Lower leg skin (tissue), 4 donors: ENCODE results near the gene GPR137. TPM values are rescaled to one million over a fixed set of nuclear protein-coding genes. Genes with fewer than 3 reads are reported as not detected.
"Not testable (repeated sequence)": the region's sequence is repeated elsewhere in the genome, so short reads cannot be mapped to it uniquely, and the experiment has no call there.

Source experiments
- DNase-seq, 2 donors: peaks; one replicate each; pipeline ENCODE4 v3.0.0-alpha.2; 2019; ENCODE audit warnings: low spot score in 2 of 2
- H3K4me3 ChIP-seq: fragments of 200-600 bp; sonication (generic); 2 replicates; pipeline ENCODE4 v1.5.1; 2017; ENCODE audit warnings: mild to moderate bottlenecking, low read depth; ENCODE audit not compliant: poor library complexity, severe bottlenecking
- CTCF ChIP-seq, 3 donors: fragments of 450-650 bp; IDR thresholded peaks; one replicate each; pipeline ENCODE4 v1.5.1; 2016; ENCODE audit warnings: antibody characterized with exemption in 3 of 3, mild to moderate bottlenecking in 3 of 3, moderate library complexity in 2 of 3
- POLR2A ChIP-seq, 2 donors: fragments of 450-650 bp; IDR thresholded peaks; one replicate each; pipeline ENCODE4 v1.6.1; 2016 to 2017; ENCODE audit warnings: antibody characterized with exemption in 2 of 2, mild to moderate bottlenecking in 1 of 2, moderate library complexity in 1 of 2
- WGBS, 2 donors: methylation state at CpG; one replicate each; pipeline ENCODE4 v1.1.5; 2018; 5-methylcytosine and 5-hydroxymethylcytosine counted together
- intact Hi-C: fragments of 100-400 bp; cut with DNase I; formaldehyde crosslinking; loops from one replicate; pipeline ENCODE4 v1.15.0; 2023; ENCODE audit warnings: low total_unique reads
- total RNA-seq, 4 donors: library from RNA; depleted of rRNA; stranded (reverse); fragments of >200 nt; gene quantifications; one replicate each; pipeline ENCODE4 v1.1.0, GENCODE V29; 2016

The GPR137 gene
- total RNA-seq, 4 donors from 2014 or later = 12.2 to 31.6 (median 30.4) TPM

DNA sequence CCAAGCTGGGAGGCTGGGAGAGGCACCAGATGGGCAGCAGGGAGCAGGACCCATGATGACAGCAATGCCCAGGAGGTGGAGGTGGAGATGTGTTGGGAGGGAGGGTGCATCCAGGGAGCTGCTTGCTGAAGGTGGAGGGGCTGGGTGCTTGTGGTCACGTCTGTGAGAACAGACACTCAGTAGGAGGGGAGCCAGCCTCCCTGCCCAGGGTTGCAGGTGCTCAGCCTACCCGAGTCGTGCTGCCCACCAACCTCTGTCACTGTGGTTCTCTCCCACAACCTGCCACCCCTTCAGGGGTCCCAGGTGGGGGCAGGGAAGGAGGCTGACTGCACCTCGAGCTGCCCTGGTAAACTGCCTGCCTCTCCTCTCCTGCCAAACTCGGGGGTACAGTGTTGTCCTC, 37.7 kb downstream of the GPR137 start:
- WGBS, 2 donors = 59 to 61% methylated on average over 5 of the region's 5 CpGs
- TF ChIP-seq CTCF (IDR thresholded peaks at IDR 0.05) (no peak), POLR2A (IDR thresholded peaks at IDR 0.05) (no peak)
- no peak overlapping the region for H3K4me3 ChIP-seq
- intact Hi-C loops = no loop called here
- DNase-seq = no peak

DNA sequence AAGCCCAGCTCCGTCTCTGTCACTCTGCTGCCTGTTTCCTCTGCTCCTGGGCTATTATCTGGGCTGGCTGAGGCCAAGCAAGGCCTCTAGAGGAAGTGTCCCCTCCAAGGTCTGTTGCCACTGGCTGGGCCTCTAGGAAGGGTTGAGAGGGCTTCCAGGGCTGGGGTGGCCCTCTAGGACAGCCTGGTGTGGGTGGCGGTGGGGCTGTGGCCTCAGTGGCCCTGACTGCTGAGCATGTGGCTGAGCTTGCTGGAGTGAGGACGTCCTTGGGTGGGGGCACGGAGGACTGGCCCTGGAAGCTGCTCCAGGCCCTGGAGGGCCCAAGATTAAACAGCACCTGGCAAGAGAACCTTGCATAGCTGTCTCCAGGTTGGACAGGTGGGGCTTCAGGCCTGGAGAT, 38.3 kb downstream of the GPR137 start:
- 71 to 100% methylated on average over 1 to 4 of the region's 4 CpGs for WGBS, 2 donors
- not testable (repeated sequence) for DNase-seq

DNA sequence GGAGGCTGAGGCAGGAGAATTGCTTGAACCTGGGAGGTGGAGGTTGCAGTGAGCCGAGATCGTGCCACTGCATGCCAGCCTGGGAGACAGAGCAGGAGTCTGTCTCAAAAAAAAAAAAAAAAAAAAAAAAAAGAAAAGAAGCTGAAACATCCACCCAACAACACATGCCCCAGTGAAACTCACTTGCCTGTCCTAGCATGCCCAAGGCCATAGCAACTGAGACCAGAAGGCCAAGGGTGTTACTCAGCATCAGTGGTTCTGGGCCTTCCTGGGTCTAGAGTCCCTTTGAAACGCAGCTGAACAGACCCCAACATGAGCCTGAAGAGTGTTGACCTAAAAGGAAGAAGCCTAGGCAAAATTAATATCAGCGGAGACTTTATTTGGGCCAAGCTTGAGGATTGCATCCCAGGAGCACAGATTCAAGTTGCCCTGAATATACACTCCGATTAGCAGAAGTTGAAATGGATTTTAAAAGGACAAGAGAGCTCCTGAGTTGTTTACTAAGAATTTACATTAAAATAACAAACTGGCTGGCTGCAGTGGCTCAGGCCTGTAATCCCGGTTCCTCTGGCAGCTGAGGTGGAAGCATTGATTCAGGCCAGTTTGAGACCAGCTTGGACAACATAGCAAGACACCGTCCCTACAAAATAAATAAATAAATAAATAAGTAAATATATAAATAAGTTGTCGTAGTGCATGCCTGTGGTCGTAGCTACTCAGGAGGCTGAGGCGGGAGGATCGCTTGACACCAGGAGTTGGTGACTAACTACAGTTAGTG, 39.2 kb downstream of the GPR137 start:
- DNase-seq = no peak
- 67 to 68% methylated on average over 11 of the region's 11 CpGs for WGBS, 2 donors
- intact Hi-C loops = no loop called here
- no peak for TF ChIP-seq POLR2A (IDR thresholded peaks at IDR 0.05)
- no peak overlapping the region for H3K4me3 ChIP-seq

More for the DNA sequence above, 38.3 kb downstream of the GPR137 start:
- intact Hi-C loops, H3K4me3 ChIP-seq: not testable (repeated sequence)

GRCh38 chr11:64327375-64327774, 41.7 kb downstream of the GPR137 start:
- WGBS, 2 donors = 86 to 90% methylated on average over 2 of the region's 2 CpGs
- no peak overlapping the region for H3K4me3 ChIP-seq
- intact Hi-C loops = no loop called here
- TF ChIP-seq POLR2A (IDR thresholded peaks at IDR 0.05) (no peak), CTCF (IDR thresholded peaks at IDR 0.05) (no peak)
- DNase-seq = no peak

DNA sequence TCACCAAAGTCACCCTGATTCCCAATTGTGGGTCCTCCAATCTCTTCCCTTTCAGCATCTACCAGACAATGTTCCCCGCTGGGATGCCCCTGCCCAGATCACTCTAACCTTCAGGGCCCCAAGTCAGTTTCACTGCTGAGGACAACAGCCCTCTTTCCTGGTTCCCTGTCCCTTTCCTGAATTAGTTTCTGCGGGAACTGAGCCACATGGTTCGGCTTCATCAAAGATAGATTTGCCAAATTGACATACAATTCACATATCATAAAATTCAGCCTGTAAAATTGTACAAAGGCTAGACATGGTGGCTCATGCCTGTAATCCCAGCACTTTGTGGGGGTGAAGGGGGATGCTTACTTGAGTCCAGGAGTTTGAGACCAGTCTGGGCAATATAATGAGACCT, 42.3 kb downstream of the GPR137 start:
- intact Hi-C loops = no loop called here
- no peak for DNase-seq
- TF ChIP-seq POLR2A (IDR thresholded peaks at IDR 0.05) (no peak), CTCF (IDR thresholded peaks at IDR 0.05) (no peak)
- 83 to 87% methylated on average over 3 of the region's 3 CpGs for WGBS, 2 donors
- no peak overlapping the region for H3K4me3 ChIP-seq

- DNase-seq = no peak
- intact Hi-C loops = no loop called here
- WGBS, 2 donors = 86% methylated on average over 11 of the region's 11 CpGs
- TF ChIP-seq POLR2A (IDR thresholded peaks at IDR 0.05) (no peak), CTCF (IDR thresholded peaks at IDR 0.05) (no peak)
- H3K4me3 ChIP-seq = no peak overlapping the region
These were observed 45.2 kb downstream of the GPR137 start for GRCh38 chr11:64330888-64331287.
